K562 (cell line): ENCODE measurements around the gene ERGIC1. TPM values are rescaled to one million over a fixed set of nuclear protein-coding genes. Genes with fewer than 3 reads are reported as not detected.

Source experiments
- ATAC-seq: fragments of 200-7000 bp; cut with Tn5 transposase; 3 replicates; pipeline ENCODE4 v1.9.1; 2020; ENCODE audit warnings: moderate library complexity
- BruUV-seq: library from RNA; stranded (reverse); fragments of 400-500 nt; replicated peaks from 2 replicates; lab custom pipeline; 2021; lab: Mats Ljungman, UMichigan
- CTCF ChIA-PET: fragments of 300-600 bp; formaldehyde crosslinking; extraction: SDS; loops from one replicate; lab custom pipeline; 2021; ENCODE audit warnings: low intra/inter-chr PET ratio; lab: Yijun Ruan, JAX
- POLR2A ChIA-PET: fragments of 300-600, 350-650 bp; sonication (Branson Sonifier 250); formaldehyde crosslinking; extraction: SDS; loops from one replicate; lab custom pipeline; 2021; ENCODE audit warnings: antibody characterized with exemption, inconsistent platforms; lab: Yijun Ruan, JAX
- DNase-seq, 4 experiments: peaks; one replicate each; pipeline versions ENCODE4 v3.0.0 to v3.0.0-alpha.2; 2011 to 2018; ENCODE audit warnings: low spot score in 3 of 4, mixed read lengths in 3 of 4; ENCODE audit errors: extremely low read depth in 1 of 4
- FAIRE-seq: peaks from 2 replicates; lab custom pipeline; 2011; peaks lifted over from hg19 to GRCh38; lab: Jason Lieb, UNC
- H2AFZ ChIP-seq: 2 replicates; pipeline ENCODE4 v1.6.0; 2011; ENCODE audit warnings: low read depth, low read length, control low read depth, inconsistent platforms
- H3K27ac ChIP-seq: fragments of 200-600 bp; 3 replicates; pipeline ENCODE4 v1.8.0; 2011; ENCODE audit warnings: low read depth, mild to moderate bottlenecking, control low read depth, inconsistent platforms, low read length, moderate library complexity, mixed read lengths; ENCODE audit errors: extremely low read depth
- H3K27me3 ChIP-seq, 2 experiments: fragments of 300-600 bp in 1 of 2; 2 replicates in 1 of 2; 3 replicates in 1 of 2; pipeline versions ENCODE4 v1.6.0 to v1.8.0; 2011; ENCODE audit warnings: inconsistent platforms in 2 of 2, low read length in 2 of 2, mild to moderate bottlenecking in 1 of 2, mixed read lengths in 1 of 2, moderate library complexity in 1 of 2; ENCODE audit not compliant: control insufficient read depth in 2 of 2, insufficient read depth in 2 of 2
- H3K36me3 ChIP-seq: fragments of 300-600 bp; 3 replicates; pipeline ENCODE4 v1.8.0; 2011; ENCODE audit warnings: mild to moderate bottlenecking, low read length, inconsistent platforms; ENCODE audit not compliant: control insufficient read depth, insufficient read depth
- H3K4me1 ChIP-seq, 2 experiments: fragments of 200-600 bp in 1 of 2; replicated peaks in 1 of 2; 2 replicates in 1 of 2; 3 replicates in 1 of 2; pipeline versions ENCODE4 v1.5.1 to v1.8.0; 2011; ENCODE audit warnings: inconsistent platforms in 2 of 2, low read length in 2 of 2, mild to moderate bottlenecking in 1 of 2, mixed read lengths in 1 of 2, moderate library complexity in 1 of 2; ENCODE audit not compliant: control insufficient read depth in 2 of 2, insufficient read depth in 2 of 2
- H3K4me2 ChIP-seq: 2 replicates; pipeline ENCODE4 v1.6.1; 2011; ENCODE audit warnings: low read length, control low read depth, inconsistent platforms, mixed read lengths; ENCODE audit not compliant: insufficient read depth
- H3K4me3 ChIP-seq: fragments of 200-600 bp; sonication (generic), shearing (Covaris generic); 2 replicates; pipeline ENCODE4 v1.5.1; 2016; ENCODE audit warnings: control low read depth, inconsistent platforms
- H3K79me2 ChIP-seq: fragments of 200-600 bp; 3 replicates; pipeline ENCODE4 v1.8.0; 2011; ENCODE audit warnings: low read length, inconsistent platforms; ENCODE audit not compliant: control insufficient read depth, insufficient read depth
- H3K9ac ChIP-seq, 2 experiments: 2 replicates each; pipeline versions ENCODE4 v1.6.0 to v1.6.1; 2011; ENCODE audit warnings: low read depth in 2 of 2, low read length in 2 of 2, control low read depth in 1 of 2, inconsistent platforms in 1 of 2, mild to moderate bottlenecking in 1 of 2, mixed read lengths in 1 of 2; ENCODE audit not compliant: insufficient read depth in 1 of 2
- H3K9me1 ChIP-seq: one replicate; pipeline ENCODE4 v1.6.0; 2011; ENCODE audit warnings: inconsistent platforms, mild to moderate bottlenecking, low read length, moderate library complexity; ENCODE audit not compliant: control insufficient read depth, insufficient read depth
- H3K9me3 ChIP-seq: replicated peaks from 2 replicates; pipeline ENCODE4 v1.5.1; 2011; ENCODE audit warnings: low read depth, low read length, inconsistent platforms; ENCODE audit not compliant: control insufficient read depth, insufficient read depth
- H4K20me1 ChIP-seq: replicated peaks from 2 replicates; pipeline ENCODE4 v1.6.1; 2011; ENCODE audit warnings: low read length, inconsistent platforms, mixed read lengths; ENCODE audit not compliant: control insufficient read depth, insufficient read depth
- CSDE1 ChIP-seq, 2 experiments: fragments of 450-650 bp; IDR thresholded peaks; 2 replicates each; pipeline ENCODE4 v1.6.1; 2016; ENCODE audit warnings: mild to moderate bottlenecking in 1 of 2
- E2F5 ChIP-seq: sonication (generic); formaldehyde crosslinking; IDR thresholded peaks from 2 replicates; pipeline ENCODE4 v1.8.0; 2022; ENCODE audit warnings: mild to moderate bottlenecking, missing genetic modification reagents
- HMG20A ChIP-seq: fragments of 450-650 bp; formaldehyde crosslinking; conservative IDR thresholded peaks from 2 replicates; pipeline ENCODE4 v1.4.0; 2020; ENCODE audit warnings: mild to moderate bottlenecking, mixed read lengths
- KLF13 ChIP-seq: fragments of 450-650 bp; IDR thresholded peaks from 2 replicates; pipeline ENCODE4 v1.6.1; 2016; ENCODE audit warnings: missing genetic modification characterization, low read depth, mild to moderate bottlenecking, missing compliant biosample characterization, moderate library complexity, borderline replicate concordance
- KLF6 ChIP-seq: fragments of 250-450 bp; sonication (Bioruptor Pico); IDR thresholded peaks from 2 replicates; pipeline ENCODE4 v1.4.0; 2020; ENCODE audit warnings: mild to moderate bottlenecking, moderate library complexity, borderline replicate concordance
- MLLT1 ChIP-seq, 2 experiments: fragments of 450-650 bp; IDR thresholded peaks; 2 replicates each; pipeline ENCODE4 v1.6.1; 2016
- SMARCE1 ChIP-seq: fragments of 450-650 bp; IDR thresholded peaks from 2 replicates; pipeline ENCODE4 v1.7.1; 2016; ENCODE audit warnings: mild to moderate bottlenecking
- SP2 ChIP-seq: IDR thresholded peaks from 2 replicates; pipeline ENCODE4 v1.6.1; 2011; ENCODE audit warnings: mild to moderate bottlenecking, low read depth, low read length, moderate library complexity; ENCODE audit not compliant: poor library complexity, severe bottlenecking; ENCODE audit errors: extremely low read depth
- TRIM24 ChIP-seq, 2 experiments: fragments of 450-650 bp; IDR thresholded peaks; 2 replicates each; pipeline ENCODE4 v1.6.1; 2016
- ZNF518B ChIP-seq: fragments of 250-450 bp; sonication (Bioruptor Pico); IDR thresholded peaks from 2 replicates; pipeline ENCODE4 v1.5.0; 2021; ENCODE audit warnings: mild to moderate bottlenecking, moderate library complexity
- ZNF586 ChIP-seq: fragments of 450-650 bp; formaldehyde crosslinking; conservative IDR thresholded peaks from 2 replicates; pipeline ENCODE4 v1.4.0; 2020; ENCODE audit warnings: mild to moderate bottlenecking, moderate library complexity
- ZNF785 ChIP-seq: fragments of 250-450 bp; sonication (Bioruptor Pico); IDR thresholded peaks from 2 replicates; pipeline ENCODE4 v1.4.0; 2020; ENCODE audit warnings: mild to moderate bottlenecking
- WGBS: fragments of 100-300 bp; shearing (Covaris generic); methylation state at CpG from one replicate; pipeline ENCODE4 v1.1.6; 2016; ENCODE audit warnings: low coverage, mixed read lengths; ENCODE audit not compliant: insufficient coverage; ENCODE audit errors: missing lambda C conversion rate; 5-methylcytosine and 5-hydroxymethylcytosine counted together
- in situ Hi-C: fragments of 300-500 bp; cut with MboI; formaldehyde crosslinking; loops from 4 replicates; pipeline ENCODE4 v1.15.0; 2018; ENCODE audit warnings: inconsistent platforms, mixed read lengths
- intact Hi-C: fragments of 100-400 bp; cut with micrococcal nuclease; formaldehyde crosslinking; loops from 2 replicates; pipeline ENCODE4 v1.14.2; 2022
- polyA plus RNA-seq, 8 experiments: library from polyadenylated mRNA; depleted of rRNA in 4 of 8; stranded (reverse) in 5 of 8; unstranded in 3 of 8; fragments of >200 nt; fragmentation: Nextera tagmentation in 2 of 8; fragmentation: Illumina TruSeq in 1 of 8; extraction: Ambion mirVana in 2 of 8; extraction: Trizol in 1 of 8; gene quantifications; 2 replicates each; pipeline versions ENCODE4 v1.2.1 to v1.2.3, GENCODE V29; 2011 to 2014; ENCODE audit warnings: inconsistent platforms in 1 of 8, missing spikeins in 1 of 8
- total RNA-seq, 7 experiments: library from RNA; depleted of rRNA in 6 of 7; stranded (reverse); fragments of >200 nt in 6 of 7; fragmentation: Illumina TruSeq in 2 of 7; extraction: Trizol in 2 of 7; gene quantifications; 2 replicates each; pipeline versions ENCODE4 v1.2.1 to v1.2.3, GENCODE V29; 2011 to 2021; ENCODE audit warnings: low replicate concordance in 1 of 7

ERGIC1 gene
- total and polyA plus RNA-seq, 9 of the 15 experiments (the other 6 are each of a cell fraction or from before 2014, with no cell fraction given), result 5.5 to 68.4 (median 36.4) TPM

GRCh38 chr5:172859966-172860365, 25.9 kb downstream of the ERGIC1 start:
- no peak overlapping the region for H3K9ac ChIP-seq
- no peak for DNase-seq

More at GRCh38 chr5:172859966-172860365, 25.9 kb downstream of the ERGIC1 start:
- ChIA-PET POLR2A (interaction anchor here (1.2 kb wide), 1 partner anchor 15 kb away, joined by 3 read pairs; no protein-coding TSS in a partner anchor), CTCF (no interaction called here)
- Histone ChIP-seq H3K9me1 (no peaks in the 10 kb centered on the region), H3K4me1 (peaks cover 5 to 14% of the 10 kb centered on the region in 2 experiments; a peak in 3 of 5 replicates), H3K4me2 (no peak overlapping the region), H3K27me3 (no peaks in the 10 kb centered on the region), H3K79me2 (no peaks in the 10 kb centered on the region), H3K36me3 (peaks cover 1% of the 10 kb centered on the region; the same call in 2 of the 3 replicates), H3K9me3 (no peaks in the 10 kb centered on the region), H3K4me3 (no peak overlapping the region), H4K20me1 (peaks cover 11% of the 10 kb centered on the region), H3K27ac (no peak overlapping the region), H2AFZ (no peak overlapping the region)
- FAIRE-seq (no peak), ATAC-seq (no peak)
- WGBS, result 78% methylated on average over 4 of the region's 4 CpGs
- TF ChIP-seq CSDE1 (IDR thresholded peaks at IDR 0.05), result no peak
- TF ChIP-seq E2F5 (CRISPR knock-in tag), result no peak
- no peak for TF ChIP-seq ZNF785
- no peak for TF ChIP-seq SMARCE1
- TF ChIP-seq ZNF518B (CRISPR knock-in tag), result no peak
- no peak for TF ChIP-seq KLF13 (tag)
- TF ChIP-seq KLF6 (CRISPR knock-in tag), result no peak
- TF ChIP-seq HMG20A (CRISPR knock-in tag), result no peak
- TF ChIP-seq TRIM24 (IDR thresholded peaks at IDR 0.05), result no peak
- no peak for TF ChIP-seq ZNF586 (CRISPR knock-in tag)
- TF ChIP-seq MLLT1 (IDR thresholded peaks at IDR 0.05), result no peak
- TF ChIP-seq SP2, result no peak
- in situ Hi-C loops (no loop called here), intact Hi-C loops (no loop called here)
- BruUV-seq, result no TSS peak
